ENCODE results near the gene CLASP2.
"Not testable (repeated sequence)": the region's sequence is repeated elsewhere in the genome, so short reads cannot be mapped to it uniquely, and the experiment has no call there.

The CLASP2 gene

GRCh38 chr3:33717866-33718594, at the start of gene CLASP2:
TSS of gene CLASP2 (minus strand) at chr3:33718254. CDS start at chr3:33718002, 252 bp downstream.
- DNase-seq = peak; percentile 59 to 72 (median 68)

GRCh38 chr3:33758864-33759263, 40.8 kb upstream of the CLASP2 start:
- DNase-seq = no peak

- no peak for DNase-seq
Observed at GRCh38 chr3:33758281-33758680, 40.2 kb upstream of the CLASP2 start.

- not testable (repeated sequence) for DNase-seq
Observed at GRCh38 chr3:33754391-33754790, 36.3 kb upstream of the CLASP2 start.

- no peak for DNase-seq
Observed at GRCh38 chr3:33751336-33751735, 33.3 kb upstream of the CLASP2 start.

GRCh38 chr3:33750211-33750548, 32.1 kb upstream of the CLASP2 start:
- no peak for DNase-seq

- no peak for DNase-seq
Observed at GRCh38 chr3:33749546-33750210, 31.6 kb upstream of the CLASP2 start.

- no peak for DNase-seq
Observed at GRCh38 chr3:33746416-33747116, 28.5 kb upstream of the CLASP2 start.

- no peak for DNase-seq
Observed at GRCh38 chr3:33737146-33737545, 19.1 kb upstream of the CLASP2 start.

GRCh38 chr3:33732394-33732793, 14.3 kb upstream of the CLASP2 start:
- DNase-seq = no peak

GRCh38 chr3:33729993-33730392, 11.9 kb upstream of the CLASP2 start:
- DNase-seq = no peak

- DNase-seq = no peak
Observed at GRCh38 chr3:33724256-33724655, 6.2 kb upstream of the CLASP2 start.

GRCh38 chr3:33722626-33723370, 4.7 kb upstream of the CLASP2 start:
- no peak for DNase-seq

GRCh38 chr3:33722191-33722590, 4.1 kb upstream of the CLASP2 start:
- no peak for DNase-seq

GRCh38 chr3:33718595-33718907, 497 bp upstream of the CLASP2 start:
- DNase-seq = no peak

GRCh38 chr3:33717616-33717865, 513 bp downstream of the CLASP2 start:
- DNase-seq = peak in 3 of 4 experiments; percentile 32 to 47 (median 38)

- DNase-seq = no peak
Observed at GRCh38 chr3:33716227-33716626, 1.8 kb downstream of the CLASP2 start.

GRCh38 chr3:33711100-33711499, 7.0 kb downstream of the CLASP2 start:
- DNase-seq = no peak

- DNase-seq = no peak
Observed at GRCh38 chr3:33706056-33706455, 12.0 kb downstream of the CLASP2 start.

- no peak for DNase-seq
Observed at GRCh38 chr3:33704891-33705290, 13.2 kb downstream of the CLASP2 start.

- DNase-seq = no peak
Observed at GRCh38 chr3:33699275-33699674, 18.8 kb downstream of the CLASP2 start.

GRCh38 chr3:33694944-33695343, 23.1 kb downstream of the CLASP2 start:
- DNase-seq = no peak

- no peak for DNase-seq
Observed at GRCh38 chr3:33690341-33690740, 27.7 kb downstream of the CLASP2 start.

All from activated CD4-positive, CD25-positive, alpha-beta regulatory T cell (primary cell).